Mesothelial cell of epicardium (in vitro differentiated cells): Measurements from ENCODE around the gene DSCAM. TPM values are rescaled to one million over a fixed set of nuclear protein-coding genes. Genes with fewer than 3 reads are reported as not detected.

Source experiments
- DNase-seq, 2 experiments: peaks; one replicate each; pipeline ENCODE4 v3.0.0; 2021; ENCODE audit warnings: low spot score in 2 of 2; ENCODE audit not compliant: unreplicated experiment in 2 of 2
- H3K27ac Mint-ChIP-seq: 2 replicates; pipeline ENCODE4 v1.8.0; 2021; ENCODE audit warnings: mixed read lengths
- H3K27me3 Mint-ChIP-seq: 2 replicates; pipeline ENCODE4 v1.8.0; 2021; ENCODE audit warnings: low read depth, mixed read lengths
- H3K36me3 Mint-ChIP-seq: 2 replicates; pipeline ENCODE4 v1.8.0; 2021; ENCODE audit warnings: mixed read lengths
- H3K4me1 Mint-ChIP-seq: 2 replicates; pipeline ENCODE4 v1.8.0; 2021; ENCODE audit warnings: mixed read lengths
- H3K4me3 Mint-ChIP-seq: 2 replicates; pipeline ENCODE4 v1.8.0; 2021; ENCODE audit warnings: mild to moderate bottlenecking, moderate library complexity, mixed read lengths
- H3K9me3 Mint-ChIP-seq: 2 replicates; pipeline ENCODE4 v1.8.0; 2021; ENCODE audit warnings: mixed read lengths
- CTCF ChIP-seq: fragments of 200-600 bp; sonication (generic); IDR thresholded peaks from one replicate; pipeline ENCODE4 v1.5.0; 2021; ENCODE audit warnings: antibody characterized with exemption; ENCODE audit not compliant: unreplicated experiment
- total RNA-seq: library from RNA; stranded (reverse); gene quantifications from 3 replicates; pipeline ENCODE4 v1.2.1, GENCODE V29; 2021

Gene DSCAM
- total RNA-seq, 1 donor from 2014 or later: not detected

GRCh38 chr21:40021558-40022351 is 825.2 kb downstream of the DSCAM start:
- peaks cover 9% of the 10 kb centered on the region for H3K9me3 Mint-ChIP-seq
- no peak overlapping the region for H3K27ac Mint-ChIP-seq
- no peak for DNase-seq
- TF ChIP-seq CTCF: no peak
- H3K36me3 Mint-ChIP-seq: no peaks in the 10 kb centered on the region
- H3K27me3 Mint-ChIP-seq: peaks cover 2% of the 10 kb centered on the region
- no peaks in the 10 kb centered on the region for H3K4me1 Mint-ChIP-seq
- H3K4me3 Mint-ChIP-seq: no peak overlapping the region

- Mint-ChIP-seq H3K36me3 (no peaks in the 10 kb centered on the region), H3K9me3 (peaks cover 7% of the 10 kb centered on the region), H3K4me3 (no peak overlapping the region), H3K4me1 (no peaks in the 10 kb centered on the region), H3K27me3 (peaks cover 2% of the 10 kb centered on the region), H3K27ac (no peak overlapping the region)
- DNase-seq: peak in 1 of 2 experiments; percentile 11
- TF ChIP-seq CTCF: no peak
These were observed 826.3 kb downstream of the DSCAM start for GRCh38 chr21:40020651-40021050.

GRCh38 chr21:40018871-40019475 is 828.0 kb downstream of the DSCAM start:
- H3K36me3 Mint-ChIP-seq: no peaks in the 10 kb centered on the region
- no peak for TF ChIP-seq CTCF
- DNase-seq: peak in 1 of 2 experiments; percentile 2
- H3K4me3 Mint-ChIP-seq: no peak overlapping the region
- no peak overlapping the region for H3K27ac Mint-ChIP-seq
- peaks cover 2% of the 10 kb centered on the region for H3K27me3 Mint-ChIP-seq
- H3K4me1 Mint-ChIP-seq: no peaks in the 10 kb centered on the region
- peaks cover 7% of the 10 kb centered on the region for H3K9me3 Mint-ChIP-seq

- Mint-ChIP-seq H3K4me1 (no peaks in the 10 kb centered on the region), H3K4me3 (no peak overlapping the region), H3K9me3 (peaks cover 7% of the 10 kb centered on the region), H3K36me3 (no peaks in the 10 kb centered on the region), H3K27me3 (peaks cover 2% of the 10 kb centered on the region), H3K27ac (no peak overlapping the region)
- peak in 1 of 2 experiments; percentile 11 for DNase-seq
- no peak for TF ChIP-seq CTCF
These were observed 830.3 kb downstream of the DSCAM start for GRCh38 chr21:40016667-40017066.

GRCh38 chr21:40016234-40016633 is 830.7 kb downstream of the DSCAM start:
- no peak for DNase-seq
- peaks cover 7% of the 10 kb centered on the region for H3K9me3 Mint-ChIP-seq
- no peak overlapping the region for H3K27ac Mint-ChIP-seq
- TF ChIP-seq CTCF: no peak
- peaks cover 2% of the 10 kb centered on the region for H3K27me3 Mint-ChIP-seq
- no peaks in the 10 kb centered on the region for H3K36me3 Mint-ChIP-seq
- H3K4me1 Mint-ChIP-seq: no peaks in the 10 kb centered on the region
- no peak overlapping the region for H3K4me3 Mint-ChIP-seq
